SJSA1 (cell line): ENCODE results near the gene ADAMTS2. TPM values are rescaled to one million over a fixed set of nuclear protein-coding genes. Genes with fewer than 3 reads are reported as not detected.

Experiments
- DNase-seq, 2 experiments: peaks; one replicate each; pipeline ENCODE4 v3.0.0-alpha.2; 2015 to 2020; ENCODE audit warnings: low spot score in 2 of 2, low read depth in 1 of 2
- H3K27ac ChIP-seq: fragments of 250-450 bp; sonication (Bioruptor Pico); 2 replicates; pipeline ENCODE4 v1.5.1; 2020; ENCODE audit warnings: mild to moderate bottlenecking, moderate library complexity
- H3K27me3 ChIP-seq: fragments of 250-450 bp; sonication (Bioruptor Pico); replicated peaks from 2 replicates; pipeline ENCODE4 v1.5.1; 2020; ENCODE audit warnings: mild to moderate bottlenecking, moderate library complexity
- H3K36me3 ChIP-seq: fragments of 250-450 bp; sonication (Bioruptor Pico); 2 replicates; pipeline ENCODE4 v1.5.1; 2020; ENCODE audit warnings: mild to moderate bottlenecking
- H3K4me1 ChIP-seq: fragments of 250-450 bp; sonication (Bioruptor Pico); replicated peaks from 2 replicates; pipeline ENCODE4 v1.6.1; 2021; ENCODE audit warnings: mild to moderate bottlenecking
- H3K4me3 ChIP-seq: fragments of 250-450 bp; sonication (Bioruptor Pico); 2 replicates; pipeline ENCODE4 v1.5.1; 2020; ENCODE audit warnings: mild to moderate bottlenecking
- H3K9me3 ChIP-seq: fragments of 250-450 bp; sonication (Bioruptor Pico); replicated peaks from 2 replicates; pipeline ENCODE4 v1.5.1; 2020; ENCODE audit warnings: mild to moderate bottlenecking
- total RNA-seq: library from RNA; depleted of rRNA; stranded (reverse); fragments of >200 nt; shearing (Covaris generic); gene quantifications from 2 replicates; pipeline ENCODE4 v1.2.3, GENCODE V29; 2014

Gene ADAMTS2
- total RNA-seq, 1 experiment from 2014 or later: 4.9 TPM

- no peaks in the 10 kb centered on the region for H3K27me3 ChIP-seq
- no peaks in the 10 kb centered on the region; the same call in 1 of the 2 replicates for H3K4me1 ChIP-seq
- H3K27ac ChIP-seq: no peak overlapping the region
- peaks cover 55% of the 10 kb centered on the region for H3K9me3 ChIP-seq
- no peak overlapping the region for H3K4me3 ChIP-seq
- no peaks in the 10 kb centered on the region for H3K36me3 ChIP-seq
- DNase-seq: no peak
These were observed 140.7 kb downstream of the ADAMTS2 start for GRCh38 chr5:179204572-179204971.

- DNase-seq: no peak
- no peaks in the 10 kb centered on the region for H3K36me3 ChIP-seq
- H3K27me3 ChIP-seq: no peaks in the 10 kb centered on the region
- no peaks in the 10 kb centered on the region for H3K4me1 ChIP-seq
- no peak overlapping the region for H3K27ac ChIP-seq
- no peak overlapping the region for H3K4me3 ChIP-seq
- peaks cover 48% of the 10 kb centered on the region for H3K9me3 ChIP-seq
These were observed 142.0 kb downstream of the ADAMTS2 start for GRCh38 chr5:179203248-179203647.

GRCh38 chr5:179201986-179202385 is 143.3 kb downstream of the ADAMTS2 start:
- no peak overlapping the region for H3K4me3 ChIP-seq
- no peak for DNase-seq
- H3K4me1 ChIP-seq: no peaks in the 10 kb centered on the region
- no peaks in the 10 kb centered on the region for H3K36me3 ChIP-seq
- no peaks in the 10 kb centered on the region for H3K27me3 ChIP-seq
- peaks cover 41% of the 10 kb centered on the region for H3K9me3 ChIP-seq
- H3K27ac ChIP-seq: no peak overlapping the region

GRCh38 chr5:179199246-179199645 is 146.0 kb downstream of the ADAMTS2 start:
- no peak overlapping the region for H3K4me3 ChIP-seq
- H3K36me3 ChIP-seq: no peaks in the 10 kb centered on the region
- H3K27me3 ChIP-seq: no peaks in the 10 kb centered on the region
- H3K27ac ChIP-seq: no peak overlapping the region
- H3K4me1 ChIP-seq: no peaks in the 10 kb centered on the region
- peaks cover 43% of the 10 kb centered on the region for H3K9me3 ChIP-seq
- no peak for DNase-seq

GRCh38 chr5:179198825-179199224 is 146.4 kb downstream of the ADAMTS2 start:
- no peak for DNase-seq
- Histone ChIP-seq H3K27ac (no peak overlapping the region), H3K9me3 (peaks cover 40% of the 10 kb centered on the region), H3K4me1 (no peaks in the 10 kb centered on the region), H3K4me3 (no peak overlapping the region), H3K36me3 (no peaks in the 10 kb centered on the region), H3K27me3 (no peaks in the 10 kb centered on the region)

GRCh38 chr5:179196405-179197079 is 148.7 kb downstream of the ADAMTS2 start:
- Histone ChIP-seq H3K27me3 (no peaks in the 10 kb centered on the region), H3K4me3 (no peak overlapping the region), H3K27ac (no peak overlapping the region), H3K4me1 (no peaks in the 10 kb centered on the region), H3K36me3 (no peaks in the 10 kb centered on the region), H3K9me3 (peaks cover 46% of the 10 kb centered on the region)
- no peak for DNase-seq

- H3K27ac ChIP-seq: no peak overlapping the region
- H3K4me3 ChIP-seq: no peak overlapping the region
- no peak for DNase-seq
- peaks cover 47% of the 10 kb centered on the region for H3K9me3 ChIP-seq
- no peaks in the 10 kb centered on the region for H3K27me3 ChIP-seq
- H3K4me1 ChIP-seq: no peaks in the 10 kb centered on the region
- H3K36me3 ChIP-seq: no peaks in the 10 kb centered on the region
These were observed 149.5 kb downstream of the ADAMTS2 start for GRCh38 chr5:179195561-179196404.

GRCh38 chr5:179194941-179195381 is 150.3 kb downstream of the ADAMTS2 start:
- Histone ChIP-seq H3K27me3 (no peaks in the 10 kb centered on the region), H3K9me3 (peaks cover 42% of the 10 kb centered on the region), H3K36me3 (no peaks in the 10 kb centered on the region), H3K4me3 (no peak overlapping the region), H3K4me1 (no peaks in the 10 kb centered on the region), H3K27ac (no peak overlapping the region)
- DNase-seq: no peak

- no peaks in the 10 kb centered on the region for H3K36me3 ChIP-seq
- no peak overlapping the region for H3K4me3 ChIP-seq
- H3K27me3 ChIP-seq: no peaks in the 10 kb centered on the region
- DNase-seq: no peak
- H3K4me1 ChIP-seq: no peaks in the 10 kb centered on the region
- peaks cover 40% of the 10 kb centered on the region for H3K9me3 ChIP-seq
- no peak overlapping the region for H3K27ac ChIP-seq
These were observed 150.9 kb downstream of the ADAMTS2 start for GRCh38 chr5:179194201-179194910.

- H3K4me1 ChIP-seq: no peaks in the 10 kb centered on the region
- H3K36me3 ChIP-seq: no peaks in the 10 kb centered on the region
These were observed 151.5 kb downstream of the ADAMTS2 start for GRCh38 chr5:179193746-179194145.

GRCh38 chr5:179192891-179193470 is 152.3 kb downstream of the ADAMTS2 start:
- Histone ChIP-seq H3K27me3 (no peaks in the 10 kb centered on the region), H3K4me3 (no peak overlapping the region), H3K36me3 (no peaks in the 10 kb centered on the region), H3K9me3 (peaks cover 46% of the 10 kb centered on the region), H3K4me1 (no peaks in the 10 kb centered on the region), H3K27ac (no peak overlapping the region)
- DNase-seq: no peak

More at GRCh38 chr5:179193746-179194145, 151.5 kb downstream of the ADAMTS2 start:
- Histone ChIP-seq H3K4me3 (no peak overlapping the region), H3K27ac (no peak overlapping the region), H3K9me3 (peaks cover 38% of the 10 kb centered on the region), H3K27me3 (no peaks in the 10 kb centered on the region)
- no peak for DNase-seq

- Histone ChIP-seq H3K36me3 (no peaks in the 10 kb centered on the region), H3K4me1 (no peaks in the 10 kb centered on the region), H3K27ac (no peak overlapping the region), H3K9me3 (peaks cover 52% of the 10 kb centered on the region), H3K27me3 (no peaks in the 10 kb centered on the region), H3K4me3 (no peak overlapping the region)
- no peak for DNase-seq
These were observed 152.9 kb downstream of the ADAMTS2 start for GRCh38 chr5:179192185-179192890.
